Glutamatergic neuron (in vitro differentiated cells): Measurements from ENCODE around the gene TMEM80. TPM values are rescaled to one million over a fixed set of nuclear protein-coding genes. Genes with fewer than 3 reads are reported as not detected.
A peak's percentile ranks its signal among the peaks of the same experiment; 100 is the strongest.
"Not testable (repeated sequence)": the region's sequence is repeated elsewhere in the genome, so short reads cannot be mapped to it uniquely, and the experiment has no call there.

ENCODE experiments used
- DNase-seq: peaks from one replicate; pipeline ENCODE4 v3.0.0; 2022
- H3K27ac Mint-ChIP-seq: one replicate; pipeline ENCODE4 v1.8.0; 2020; ENCODE audit warnings: mild to moderate bottlenecking, mixed read lengths, inconsistent platforms; ENCODE audit not compliant: unreplicated experiment
- H3K27me3 Mint-ChIP-seq: one replicate; pipeline ENCODE4 v1.8.0; 2020; ENCODE audit warnings: mild to moderate bottlenecking, moderate library complexity, mixed read lengths, inconsistent platforms; ENCODE audit not compliant: unreplicated experiment
- H3K36me3 Mint-ChIP-seq: one replicate; pipeline ENCODE4 v1.8.0; 2020; ENCODE audit warnings: mild to moderate bottlenecking, mixed read lengths, inconsistent platforms; ENCODE audit not compliant: unreplicated experiment
- H3K4me1 Mint-ChIP-seq: one replicate; pipeline ENCODE4 v1.8.0; 2020; ENCODE audit warnings: mild to moderate bottlenecking, low read depth, mixed read lengths, inconsistent platforms; ENCODE audit not compliant: unreplicated experiment
- H3K4me3 Mint-ChIP-seq: one replicate; pipeline ENCODE4 v1.8.0; 2020; ENCODE audit warnings: mild to moderate bottlenecking, mixed read lengths, inconsistent platforms; ENCODE audit not compliant: unreplicated experiment
- H3K9me3 Mint-ChIP-seq: one replicate; pipeline ENCODE4 v1.8.0; 2020; ENCODE audit warnings: mild to moderate bottlenecking, moderate library complexity, mixed read lengths, inconsistent platforms; ENCODE audit not compliant: unreplicated experiment
- total RNA-seq: library from RNA; stranded (reverse); fragmentation: NEBNext Ultra II Directional; extraction: Animal tissue kit (Norgen Biotek cat#: 25700); gene quantifications from one replicate; pipeline ENCODE4 v1.2.1, GENCODE V29; 2021; ENCODE audit not compliant: unreplicated experiment
- TF ChIP-seq, protein P1 (sequence below): fragments of 200-600 bp; sonication (generic); IDR thresholded peaks from one replicate; pipeline ENCODE4 v1.5.0; 2021; ENCODE audit not compliant: partially characterized antibody, unreplicated experiment

Gene TMEM80
- total RNA-seq, 1 donor from 2014 or later = 29.7 TPM

DNA sequence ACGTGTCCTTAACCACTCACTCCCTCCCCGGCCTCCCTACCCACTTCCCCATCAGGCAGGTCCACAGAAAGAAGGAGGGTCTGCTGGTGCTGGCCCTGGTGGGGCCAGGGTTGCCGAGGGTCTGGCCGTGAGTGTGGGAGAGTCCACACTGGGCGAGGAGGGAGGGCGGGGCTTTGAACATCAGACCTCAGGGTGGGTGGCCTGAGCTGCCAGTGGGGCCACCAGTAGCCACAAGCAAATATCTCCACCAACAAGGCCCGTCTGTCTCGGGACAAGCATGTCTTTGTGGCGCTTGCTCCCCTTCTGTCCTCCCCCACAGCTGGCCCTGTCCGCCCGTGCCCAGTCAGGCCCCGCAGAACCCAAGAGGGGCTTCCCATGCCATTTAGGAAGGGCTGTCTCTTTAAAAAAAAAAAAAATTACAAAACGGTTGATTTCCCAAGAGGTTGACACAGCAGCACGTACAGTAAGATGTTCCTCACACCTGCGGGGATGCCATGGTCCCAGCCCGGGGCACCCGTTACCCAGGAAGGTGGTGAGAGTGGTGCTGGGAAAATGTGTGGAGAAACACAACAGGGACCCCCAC lies 34.0 kb downstream of the TMEM80 start:
- H3K9me3 Mint-ChIP-seq = peaks cover 3% of the 10 kb centered on the region
- H3K36me3 Mint-ChIP-seq = no peaks in the 10 kb centered on the region
- H3K4me3 Mint-ChIP-seq = no peak overlapping the region
- H3K27ac Mint-ChIP-seq = no peak overlapping the region
- TF ChIP-seq, protein P1, sequence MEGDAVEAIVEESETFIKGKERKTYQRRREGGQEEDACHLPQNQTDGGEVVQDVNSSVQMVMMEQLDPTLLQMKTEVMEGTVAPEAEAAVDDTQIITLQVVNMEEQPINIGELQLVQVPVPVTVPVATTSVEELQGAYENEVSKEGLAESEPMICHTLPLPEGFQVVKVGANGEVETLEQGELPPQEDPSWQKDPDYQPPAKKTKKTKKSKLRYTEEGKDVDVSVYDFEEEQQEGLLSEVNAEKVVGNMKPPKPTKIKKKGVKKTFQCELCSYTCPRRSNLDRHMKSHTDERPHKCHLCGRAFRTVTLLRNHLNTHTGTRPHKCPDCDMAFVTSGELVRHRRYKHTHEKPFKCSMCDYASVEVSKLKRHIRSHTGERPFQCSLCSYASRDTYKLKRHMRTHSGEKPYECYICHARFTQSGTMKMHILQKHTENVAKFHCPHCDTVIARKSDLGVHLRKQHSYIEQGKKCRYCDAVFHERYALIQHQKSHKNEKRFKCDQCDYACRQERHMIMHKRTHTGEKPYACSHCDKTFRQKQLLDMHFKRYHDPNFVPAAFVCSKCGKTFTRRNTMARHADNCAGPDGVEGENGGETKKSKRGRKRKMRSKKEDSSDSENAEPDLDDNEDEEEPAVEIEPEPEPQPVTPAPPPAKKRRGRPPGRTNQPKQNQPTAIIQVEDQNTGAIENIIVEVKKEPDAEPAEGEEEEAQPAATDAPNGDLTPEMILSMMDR = no peak
- H3K27me3 Mint-ChIP-seq = peaks cover 1% of the 10 kb centered on the region
- DNase-seq = no peak
- no peaks in the 10 kb centered on the region for H3K4me1 Mint-ChIP-seq

DNA sequence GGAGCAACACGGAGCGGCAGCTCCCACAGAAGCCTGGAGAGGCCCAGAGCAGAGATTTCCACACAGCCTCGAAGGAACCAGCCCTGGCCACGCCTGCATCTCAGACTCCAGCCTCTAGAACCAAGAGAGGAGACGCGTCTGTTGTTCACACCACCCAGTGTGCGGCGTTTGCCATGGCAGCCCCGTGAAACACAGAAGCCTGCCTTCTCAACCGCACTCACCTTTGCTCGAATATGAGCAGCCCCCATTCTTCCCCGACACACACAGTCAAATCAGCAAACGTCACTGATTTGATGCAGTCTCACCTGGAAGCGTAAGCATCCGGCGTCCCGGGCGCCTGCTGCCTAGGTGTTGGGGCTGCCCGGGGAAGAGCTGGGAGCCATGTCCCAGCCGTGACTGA lies 37.5 kb downstream of the TMEM80 start:
- Mint-ChIP-seq H3K27me3 (peaks cover 3% of the 10 kb centered on the region), H3K4me1 (peaks cover 11% of the 10 kb centered on the region), H3K9me3 (peaks cover 4% of the 10 kb centered on the region), H3K4me3 (no peak overlapping the region), H3K36me3 (no peaks in the 10 kb centered on the region), H3K27ac (no peak overlapping the region)
- no peak for DNase-seq
- TF ChIP-seq, protein P1 = no peak

DNA sequence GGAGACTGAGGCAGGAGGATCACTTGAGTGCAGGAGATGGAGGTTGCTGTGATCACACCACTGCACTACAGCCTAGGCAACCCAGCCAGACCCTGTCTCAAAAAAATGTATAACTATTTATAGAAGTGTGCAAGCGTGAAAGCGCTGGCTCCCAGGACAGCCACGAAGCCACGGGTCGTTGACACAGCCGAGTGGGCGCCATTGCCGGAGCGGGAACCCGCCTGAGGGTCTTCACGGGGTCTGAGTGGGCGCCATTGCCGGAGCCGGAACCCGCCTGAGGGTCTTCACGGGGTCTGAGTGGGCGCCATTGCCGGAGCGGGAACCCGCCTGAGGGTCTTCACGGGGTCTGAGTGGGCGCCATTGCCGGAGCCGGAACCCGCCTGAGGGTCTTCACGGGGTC lies 38.9 kb downstream of the TMEM80 start:
- not testable (repeated sequence) for H3K27me3 Mint-ChIP-seq, H3K9me3 Mint-ChIP-seq, H3K4me3 Mint-ChIP-seq, DNase-seq, H3K27ac Mint-ChIP-seq, H3K36me3 Mint-ChIP-seq
- peaks cover 12% of the 10 kb centered on the region for H3K4me1 Mint-ChIP-seq

DNA sequence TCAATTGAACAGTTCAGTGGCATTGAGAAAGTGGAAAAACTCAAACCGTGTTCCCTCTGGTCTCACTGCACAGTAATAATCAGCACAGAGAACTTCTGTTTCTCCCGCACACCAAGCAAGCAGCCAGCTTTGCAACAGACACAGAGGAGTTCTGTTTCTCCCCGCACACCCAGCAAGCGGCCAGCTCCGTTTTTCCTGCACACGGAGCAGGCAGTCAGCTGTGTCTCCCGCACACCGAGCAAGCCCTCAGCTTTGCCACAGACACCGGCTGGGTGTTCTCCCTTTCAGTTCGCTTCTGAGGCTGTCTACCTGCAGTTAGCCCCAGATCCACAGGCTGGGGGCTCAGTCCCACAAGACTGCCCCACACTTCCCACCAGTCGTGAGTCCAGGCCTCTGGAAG lies 41.8 kb downstream of the TMEM80 start:
- H3K36me3 Mint-ChIP-seq = no peaks in the 10 kb centered on the region
- peak overlapping the region; percentile 75 for H3K27ac Mint-ChIP-seq
- H3K4me3 Mint-ChIP-seq = no peak overlapping the region
- H3K9me3 Mint-ChIP-seq = peaks cover 7% of the 10 kb centered on the region
- peaks cover 12% of the 10 kb centered on the region for H3K4me1 Mint-ChIP-seq
- TF ChIP-seq, protein P1 = no peak
- no peak for DNase-seq
- peaks cover 8% of the 10 kb centered on the region for H3K27me3 Mint-ChIP-seq

DNA sequence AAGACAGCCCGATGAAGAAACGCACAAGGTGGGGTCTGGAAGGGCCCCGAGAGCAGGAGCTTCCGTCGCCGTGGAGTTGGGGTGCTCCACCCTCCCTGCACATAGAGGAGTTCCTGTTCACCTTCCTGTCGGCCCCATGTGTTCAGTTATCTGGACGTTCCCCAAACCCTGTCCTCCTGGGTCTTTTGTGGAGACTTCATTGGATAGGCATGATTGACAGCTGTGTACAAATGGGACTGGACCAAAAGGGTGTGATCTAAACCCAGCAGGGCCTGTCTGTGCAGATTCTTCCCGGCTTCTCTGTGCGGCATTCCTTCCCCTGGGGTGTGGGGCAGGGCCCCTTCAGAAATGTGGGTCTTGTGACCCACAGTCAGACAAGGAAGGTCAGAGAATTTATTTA lies 42.3 kb downstream of the TMEM80 start:
- Mint-ChIP-seq H3K4me1 (peaks cover 12% of the 10 kb centered on the region), H3K4me3 (peak overlapping the region; percentile 30)
- H3K9me3 Mint-ChIP-seq, H3K27me3 Mint-ChIP-seq, H3K27ac Mint-ChIP-seq, H3K36me3 Mint-ChIP-seq, DNase-seq: not testable (repeated sequence)

DNA sequence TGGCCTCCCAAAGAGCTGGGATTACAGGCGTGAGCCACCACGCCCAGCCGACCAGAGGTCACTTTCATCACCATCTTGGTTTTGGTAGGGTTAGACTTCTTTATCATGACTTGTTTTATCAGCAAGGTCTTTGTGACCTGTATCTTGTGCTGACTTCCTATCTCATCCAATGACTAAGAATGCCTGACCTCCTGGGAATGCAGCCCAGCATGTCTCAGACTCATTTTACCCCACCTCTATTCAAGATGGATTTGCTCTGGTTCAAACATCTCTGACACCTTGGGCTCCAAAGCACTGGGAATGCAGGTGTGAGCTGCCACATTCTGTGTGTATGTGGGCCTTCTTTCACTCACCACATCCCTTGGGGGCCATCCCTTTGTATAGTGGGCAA lies 46.5 kb downstream of the TMEM80 start:
- Mint-ChIP-seq H3K27ac (no peak overlapping the region), H3K9me3 (peaks cover 7% of the 10 kb centered on the region), H3K4me1 (peaks cover 12% of the 10 kb centered on the region), H3K4me3 (no peak overlapping the region), H3K36me3 (no peaks in the 10 kb centered on the region), H3K27me3 (peaks cover 5% of the 10 kb centered on the region)
- TF ChIP-seq, protein P1 = no peak
- DNase-seq = no peak
